Spleen (tissue), 7 donors: Measurements from ENCODE around the gene MYO1G.
A peak's percentile ranks its signal among the peaks of the same experiment; 100 is the strongest.

Experiments
- POLR2A ChIP-seq, 3 donors: fragments of 450-650 bp; IDR thresholded peaks; one replicate each; pipeline ENCODE4 v1.5.1; 2017; ENCODE audit warnings: antibody characterized with exemption in 3 of 3, mild to moderate bottlenecking in 1 of 3
- TF ChIP-seq, protein P1 (sequence below), 11 experiments: fragments of 200-600 bp in 7 of 11; fragments of 450-650 bp in 4 of 11; sonication (generic) in 4 of 11; IDR thresholded peaks in 8 of 11; conservative IDR thresholded peaks in 3 of 11; 1 replicate in 7 of 11; 2 replicates in 4 of 11; pipeline versions ENCODE4 v1.4.0 to v1.8.0; 2016 to 2021; ENCODE audit warnings: antibody characterized with exemption in 11 of 11, inconsistent platforms in 4 of 11, mild to moderate bottlenecking in 1 of 11
- donor health status: DM: no; HTN: no; CAD: no; lungs with moderate emphysema.
- donor health status: DM: no; HTN: no; CAD: no.
- donor health status: DM: no; HTN: no; CAD: no.

DNA sequence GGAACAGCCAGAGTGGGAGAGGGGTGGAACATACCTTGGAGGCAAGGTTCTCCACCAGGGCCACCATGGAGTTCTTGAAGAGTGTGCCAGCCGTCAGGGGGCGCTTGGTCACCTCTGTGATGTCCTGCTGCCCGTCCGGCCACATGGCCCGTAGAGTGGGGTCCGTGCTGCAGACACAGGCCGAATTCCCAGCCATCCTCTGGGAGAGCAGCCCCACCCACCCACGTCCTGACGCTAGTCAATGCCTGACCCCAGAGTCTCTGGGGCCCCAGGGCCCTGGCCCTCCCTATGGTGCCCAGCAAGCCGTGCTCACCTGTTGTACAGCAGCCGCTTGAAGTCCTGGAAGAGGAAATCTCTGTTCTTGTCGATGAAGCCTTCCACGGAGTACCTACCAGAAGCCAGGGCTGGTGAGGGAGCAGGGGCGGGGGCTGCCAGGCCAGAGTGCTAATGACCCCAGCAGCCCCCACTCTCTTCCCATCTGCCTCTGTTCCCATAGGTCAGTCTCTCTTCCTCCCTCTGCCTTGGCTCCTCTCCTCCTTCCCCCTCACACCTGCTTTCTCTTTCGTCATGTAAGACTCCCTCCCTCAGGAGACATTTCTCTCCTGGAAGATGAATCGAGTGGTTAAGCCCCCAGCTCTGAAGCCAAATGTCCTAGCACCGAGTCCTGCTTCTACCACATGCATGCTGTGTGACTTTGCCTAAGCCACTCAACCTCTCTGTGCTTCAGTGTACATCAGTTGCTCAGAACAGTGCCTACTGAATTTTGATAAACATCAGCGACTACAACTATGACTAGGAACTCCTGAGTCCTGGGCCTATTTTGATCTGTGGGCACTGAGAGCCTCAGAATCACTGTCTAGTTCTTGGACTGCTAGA lies 11.0 kb downstream of the MYO1G start:
- TF ChIP-seq, protein P1, sequence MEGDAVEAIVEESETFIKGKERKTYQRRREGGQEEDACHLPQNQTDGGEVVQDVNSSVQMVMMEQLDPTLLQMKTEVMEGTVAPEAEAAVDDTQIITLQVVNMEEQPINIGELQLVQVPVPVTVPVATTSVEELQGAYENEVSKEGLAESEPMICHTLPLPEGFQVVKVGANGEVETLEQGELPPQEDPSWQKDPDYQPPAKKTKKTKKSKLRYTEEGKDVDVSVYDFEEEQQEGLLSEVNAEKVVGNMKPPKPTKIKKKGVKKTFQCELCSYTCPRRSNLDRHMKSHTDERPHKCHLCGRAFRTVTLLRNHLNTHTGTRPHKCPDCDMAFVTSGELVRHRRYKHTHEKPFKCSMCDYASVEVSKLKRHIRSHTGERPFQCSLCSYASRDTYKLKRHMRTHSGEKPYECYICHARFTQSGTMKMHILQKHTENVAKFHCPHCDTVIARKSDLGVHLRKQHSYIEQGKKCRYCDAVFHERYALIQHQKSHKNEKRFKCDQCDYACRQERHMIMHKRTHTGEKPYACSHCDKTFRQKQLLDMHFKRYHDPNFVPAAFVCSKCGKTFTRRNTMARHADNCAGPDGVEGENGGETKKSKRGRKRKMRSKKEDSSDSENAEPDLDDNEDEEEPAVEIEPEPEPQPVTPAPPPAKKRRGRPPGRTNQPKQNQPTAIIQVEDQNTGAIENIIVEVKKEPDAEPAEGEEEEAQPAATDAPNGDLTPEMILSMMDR (IDR thresholded peaks at IDR 0.05 in 8 of 11, conservative IDR thresholded peaks at IDR 0.05 in 3 of 11), result peak in 5 of 11 experiments; percentile 15 to 34 (median 28)
- no peak for TF ChIP-seq POLR2A (IDR thresholded peaks at IDR 0.05)
